ENCODE data around the gene VENTX.

The VENTX gene

GRCh38 chr10:133237588-133238465, at the start of gene VENTX:
Gene VENTX (plus strand): TSS chr10:133237855. CDS start chr10:133237915, 60 bp downstream.
- DNase-seq (ENCODE audit: low read depth in 2 of 2), result no peak

- DNase-seq (ENCODE audit: low read depth in 2 of 2), result no peak
Measured at GRCh38 chr10:133187906-133188681, 49.6 kb upstream of the VENTX start.

GRCh38 chr10:133189256-133189655, 48.4 kb upstream of the VENTX start:
- DNase-seq (ENCODE audit: low read depth in 2 of 2), result no peak

- no peak for DNase-seq (ENCODE audit: low read depth in 2 of 2)
Measured at GRCh38 chr10:133189726-133190125, 47.9 kb upstream of the VENTX start.

- DNase-seq (ENCODE audit: low read depth in 2 of 2), result no peak
Measured at GRCh38 chr10:133190225-133190624, 47.4 kb upstream of the VENTX start.

- no peak for DNase-seq (ENCODE audit: low read depth in 2 of 2)
Measured at GRCh38 chr10:133191651-133192050, 46.0 kb upstream of the VENTX start.

GRCh38 chr10:133194151-133194550, 43.5 kb upstream of the VENTX start:
- no peak for DNase-seq (ENCODE audit: low read depth in 2 of 2)

- DNase-seq (ENCODE audit: low read depth in 2 of 2), result no peak
Measured at GRCh38 chr10:133195096-133195495, 42.6 kb upstream of the VENTX start.

- no peak for DNase-seq (ENCODE audit: low read depth in 2 of 2)
Measured at GRCh38 chr10:133195611-133196010, 42.0 kb upstream of the VENTX start.

GRCh38 chr10:133196221-133196915, 41.3 kb upstream of the VENTX start:
- no peak for DNase-seq (ENCODE audit: low read depth in 2 of 2)

GRCh38 chr10:133196936-133197758, 40.5 kb upstream of the VENTX start:
- no peak for DNase-seq (ENCODE audit: low read depth in 2 of 2)

GRCh38 chr10:133197786-133198185, 39.9 kb upstream of the VENTX start:
- DNase-seq (ENCODE audit: low read depth in 2 of 2), result no peak

- DNase-seq (ENCODE audit: low read depth in 2 of 2), result no peak
Measured at GRCh38 chr10:133198206-133198605, 39.4 kb upstream of the VENTX start.

GRCh38 chr10:133198621-133199487, 38.8 kb upstream of the VENTX start:
- no peak for DNase-seq (ENCODE audit: low read depth in 2 of 2)

- no peak for DNase-seq (ENCODE audit: low read depth in 2 of 2)
Measured at GRCh38 chr10:133199488-133199885, 38.2 kb upstream of the VENTX start.

- DNase-seq (ENCODE audit: low read depth in 2 of 2), result no peak
Measured at GRCh38 chr10:133199992-133200611, 37.6 kb upstream of the VENTX start.

- DNase-seq (ENCODE audit: low read depth in 2 of 2), result no peak
Measured at GRCh38 chr10:133200621-133201031, 37.0 kb upstream of the VENTX start.

GRCh38 chr10:133201151-133201947, 36.3 kb upstream of the VENTX start:
- no peak for DNase-seq (ENCODE audit: low read depth in 2 of 2)
